Measurements from ENCODE around the gene NOB1.

DNA sequence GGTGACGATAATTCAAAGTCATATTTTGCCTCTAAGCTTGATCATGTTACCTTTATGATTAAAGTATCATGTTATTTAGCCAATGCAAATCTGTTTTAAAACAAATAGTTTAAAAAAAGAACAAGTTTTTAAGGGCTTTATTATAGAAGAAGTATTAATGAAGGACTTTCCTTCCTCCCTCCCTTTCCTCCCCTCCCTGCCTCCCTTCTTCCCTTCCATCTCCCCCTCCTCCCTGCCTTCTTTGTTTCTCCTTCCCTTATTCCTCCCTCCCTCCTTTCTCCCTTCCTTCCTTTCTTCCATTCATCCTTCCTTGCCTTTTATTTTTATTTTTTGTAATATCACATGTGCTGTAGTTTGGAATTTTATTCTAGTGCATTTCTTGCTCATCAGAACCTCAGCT lies 54.8 kb downstream of the NOB1 start:
- TF ChIP-seq CTCF (IDR thresholded peaks at IDR 0.05 in 8 of 11, conservative IDR thresholded peaks at IDR 0.05 in 3 of 11) (no peak), POLR2AphosphoS5 (IDR thresholded peaks at IDR 0.05) (no peak), POLR2A (IDR thresholded peaks at IDR 0.05) (no peak)
